ENCODE data around the gene MAP3K10.

DNA sequence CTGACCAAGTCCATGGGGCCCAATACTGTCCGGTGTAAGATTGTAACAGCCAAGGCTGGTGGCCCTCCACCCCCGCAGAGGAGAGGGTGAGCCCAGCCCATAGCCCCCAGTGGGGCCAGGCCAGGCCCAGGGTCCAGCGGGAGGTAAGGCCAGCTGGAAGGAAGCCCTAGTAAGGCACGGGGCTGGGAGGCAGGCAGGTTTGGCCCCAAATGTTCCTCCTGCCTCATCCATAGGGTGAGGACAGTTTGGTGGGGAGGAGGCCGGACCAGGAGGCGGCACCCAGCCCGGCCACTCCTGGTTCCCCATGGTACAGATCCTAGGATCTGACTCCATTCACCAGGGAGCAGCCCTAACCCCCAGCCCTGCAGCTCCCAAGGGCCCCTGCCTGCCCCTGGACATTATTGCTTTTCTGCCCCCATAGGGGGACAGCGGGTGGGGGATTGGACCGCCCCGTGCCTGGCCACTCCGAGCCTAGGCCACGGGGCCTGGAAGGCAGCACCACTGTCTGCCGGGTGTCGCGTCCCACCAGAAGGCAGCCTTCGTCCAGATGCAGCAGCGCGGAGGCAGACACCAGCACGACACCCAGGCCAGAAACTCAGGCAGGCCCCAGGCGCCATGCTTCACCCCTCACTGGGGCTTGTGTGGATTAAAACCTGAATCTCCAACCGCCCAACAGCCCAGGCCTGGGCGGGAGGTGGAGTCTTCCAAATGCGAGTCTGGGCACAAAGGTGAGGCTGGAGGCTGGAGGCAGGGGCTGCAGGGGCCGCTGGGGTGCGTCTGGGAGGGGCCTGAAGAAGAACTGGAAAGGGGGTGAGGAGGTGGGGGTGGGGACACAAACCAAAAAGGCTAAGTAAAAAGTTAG is 42.0 kb downstream of the MAP3K10 start:
- no peak for TF ChIP-seq TAF1 (IDR thresholded peaks at IDR 0.05; ENCODE audit: low read depth, low read length)
- TF ChIP-seq PAX5 (IDR thresholded peaks at IDR 0.05; ENCODE audit: insufficient read depth, low read length, severe bottlenecking) = no peak
- TF ChIP-seq POLR2A (IDR thresholded peaks at IDR 0.05; ENCODE audit: low read depth, low read length) = no peak

All from GM12891 (cell line).